Neural progenitor cell (in vitro differentiated cells): ENCODE measurements around the gene TCOF1. TPM values are rescaled to one million over a fixed set of nuclear protein-coding genes. Genes with fewer than 3 reads are reported as not detected.

Experiments used
- DNase-seq: peaks from one replicate; pipeline ENCODE4 v3.0.0-alpha.2; 2016; ENCODE audit warnings: low spot score
- H2AFZ ChIP-seq: fragments of 200-600 bp; sonication (generic); replicated peaks from 2 replicates; pipeline ENCODE4 v1.6.1; 2016; ENCODE audit warnings: antibody characterized with exemption
- H3F3A ChIP-seq: fragments of 200-600 bp; sonication (generic); 2 replicates; pipeline ENCODE4 v1.6.1; 2016; ENCODE audit warnings: antibody characterized with exemption, low read depth
- H3K27ac ChIP-seq: fragments of 200-600 bp; sonication (generic); 2 replicates; pipeline ENCODE4 v1.5.1; 2016; ENCODE audit warnings: mild to moderate bottlenecking
- H3K27me3 ChIP-seq: fragments of 200-600 bp; sonication (generic); 2 replicates; pipeline ENCODE4 v1.6.1; 2016; ENCODE audit warnings: mild to moderate bottlenecking, moderate library complexity
- H3K36me3 ChIP-seq: fragments of 200-600 bp; sonication (generic); 2 replicates; pipeline ENCODE4 v1.5.1; 2016
- H3K4me1 ChIP-seq: fragments of 200-600 bp; sonication (generic); 2 replicates; pipeline ENCODE4 v1.6.1; 2016; ENCODE audit warnings: mixed run types
- H3K4me2 ChIP-seq: fragments of 200-600 bp; sonication (generic); 2 replicates; pipeline ENCODE4 v1.6.1; 2016
- H3K4me3 ChIP-seq: fragments of 200-600 bp; sonication (generic); 2 replicates; pipeline ENCODE4 v1.5.1; 2016
- H3K79me2 ChIP-seq: fragments of 200-600 bp; sonication (generic); 2 replicates; pipeline ENCODE4 v1.6.1; 2016; ENCODE audit warnings: low read depth
- H3K9ac ChIP-seq: fragments of 200-600 bp; sonication (generic); 2 replicates; pipeline ENCODE4 v1.6.1; 2016
- H3K9me3 ChIP-seq: fragments of 200-600 bp; sonication (generic); 2 replicates; pipeline ENCODE4 v1.5.1; 2016; ENCODE audit warnings: low read depth
- H4K20me1 ChIP-seq: fragments of 200-600 bp; sonication (generic); 2 replicates; pipeline ENCODE4 v1.6.1; 2016; ENCODE audit warnings: low read depth
- H3K27ac Mint-ChIP-seq: 3 replicates; pipeline ENCODE4 v1.8.0; 2021; ENCODE audit warnings: mixed read lengths
- H3K27me3 Mint-ChIP-seq: 2 replicates; pipeline ENCODE4 v1.8.0; 2022; ENCODE audit warnings: low read depth, mild to moderate bottlenecking, inconsistent platforms, moderate library complexity, mixed read lengths; ENCODE audit not compliant: insufficient read depth
- H3K36me3 Mint-ChIP-seq: 3 replicates; pipeline ENCODE4 v1.8.0; 2021; ENCODE audit warnings: mixed read lengths
- H3K4me1 Mint-ChIP-seq: 3 replicates; pipeline ENCODE4 v1.8.0; 2021; ENCODE audit warnings: mixed read lengths
- H3K4me3 Mint-ChIP-seq: 3 replicates; pipeline ENCODE4 v1.8.0; 2021; ENCODE audit warnings: mild to moderate bottlenecking, moderate library complexity, mixed read lengths
- H3K9me3 Mint-ChIP-seq: 3 replicates; pipeline ENCODE4 v1.8.0; 2020; ENCODE audit warnings: mixed read lengths
- CTCF ChIP-seq: fragments of 200-600 bp; sonication (generic); IDR thresholded peaks from 2 replicates; pipeline ENCODE4 v1.5.1; 2017; ENCODE audit warnings: antibody characterized with exemption, mild to moderate bottlenecking
- EZH2 ChIP-seq: fragments of 200-600 bp; sonication (generic); IDR thresholded peaks from 2 replicates; pipeline ENCODE4 v1.6.1; 2017; ENCODE audit warnings: antibody characterized with exemption, mild to moderate bottlenecking, moderate library complexity
- EZH2phosphoT487 ChIP-seq: fragments of 200-600 bp; sonication (generic); IDR thresholded peaks from 2 replicates; pipeline ENCODE4 v1.6.1; 2017; ENCODE audit warnings: antibody characterized with exemption
- total RNA-seq: library from RNA; depleted of rRNA; stranded (reverse); fragments of >200 nt; gene quantifications from 2 replicates; pipeline ENCODE4 v1.2.3, GENCODE V29; 2015; ENCODE audit warnings: low replicate concordance

The TCOF1 gene
- total RNA-seq, 1 donor from 2014 or later = 37.9 TPM

DNA sequence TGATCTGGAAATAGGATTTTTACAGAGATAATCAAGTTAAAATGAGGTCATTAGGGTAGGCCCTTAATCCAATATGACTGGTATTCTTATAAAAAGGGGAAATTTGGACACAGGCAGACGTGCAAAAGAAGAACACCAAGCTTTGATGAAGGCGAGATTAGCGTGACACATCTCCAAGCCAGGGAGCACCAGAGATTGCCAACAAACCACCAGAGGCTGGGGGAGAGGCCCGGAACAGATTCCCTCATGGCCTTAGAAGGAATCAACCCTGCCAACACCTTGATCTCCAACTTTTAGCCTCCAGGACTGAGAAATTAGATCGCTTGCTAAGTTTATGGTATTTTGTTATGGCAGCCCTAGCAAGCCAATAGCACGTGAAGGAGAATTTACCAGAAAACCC lies 44.0 kb upstream of the TCOF1 start:
- DNase-seq = no peak
- Mint-ChIP-seq H3K9me3 (no peaks in the 10 kb centered on the region), H3K27me3 (peaks cover 16% of the 10 kb centered on the region), H3K36me3 (no peaks in the 10 kb centered on the region), H3K4me3 (peak overlapping the region; percentile 4), H3K27ac (no peak overlapping the region), H3K4me1 (peaks cover 69% of the 10 kb centered on the region)
- H3K36me3 ChIP-seq = no peaks in the 10 kb centered on the region
- TF ChIP-seq EZH2phosphoT487 (no peak), CTCF (no peak), EZH2 (no peak)
- no peak overlapping the region for H2AFZ ChIP-seq
- H3K4me3 ChIP-seq = no peak overlapping the region
- peaks cover 19% of the 10 kb centered on the region for H3F3A ChIP-seq
- peaks cover 16% of the 10 kb centered on the region for H3K4me1 ChIP-seq
- H3K27ac ChIP-seq = no peak overlapping the region
- H4K20me1 ChIP-seq = no peaks in the 10 kb centered on the region
- no peak overlapping the region for H3K9ac ChIP-seq
- H3K9me3 ChIP-seq = no peaks in the 10 kb centered on the region
- no peak overlapping the region for H3K4me2 ChIP-seq
- no peaks in the 10 kb centered on the region for H3K27me3 ChIP-seq
- H3K79me2 ChIP-seq = no peaks in the 10 kb centered on the region

GRCh38 chr5:150313921-150314716 lies 43.4 kb upstream of the TCOF1 start:
- Histone ChIP-seq H3K79me2 (no peaks in the 10 kb centered on the region), H3K36me3 (no peaks in the 10 kb centered on the region), H3F3A (peaks cover 16% of the 10 kb centered on the region), H4K20me1 (no peaks in the 10 kb centered on the region), H2AFZ (no peak overlapping the region), H3K27me3 (no peaks in the 10 kb centered on the region), H3K27ac (no peak overlapping the region), H3K4me1 (peaks cover 22% of the 10 kb centered on the region), H3K9ac (no peak overlapping the region), H3K4me2 (no peak overlapping the region), H3K4me3 (no peak overlapping the region), H3K9me3 (no peaks in the 10 kb centered on the region)
- no peak overlapping the region for H3K27ac Mint-ChIP-seq
- TF ChIP-seq EZH2 = no peak
- TF ChIP-seq CTCF = no peak
- no peak for TF ChIP-seq EZH2phosphoT487
- peaks cover 70% of the 10 kb centered on the region for H3K4me1 Mint-ChIP-seq
- no peaks in the 10 kb centered on the region for H3K36me3 Mint-ChIP-seq
- H3K27me3 Mint-ChIP-seq = peaks cover 16% of the 10 kb centered on the region
- H3K4me3 Mint-ChIP-seq = no peak overlapping the region
- DNase-seq = no peak
- no peaks in the 10 kb centered on the region for H3K9me3 Mint-ChIP-seq

GRCh38 chr5:150315245-150315644 lies 42.3 kb upstream of the TCOF1 start:
- Mint-ChIP-seq H3K27ac (no peak overlapping the region), H3K36me3 (no peaks in the 10 kb centered on the region), H3K4me1 (peaks cover 70% of the 10 kb centered on the region), H3K9me3 (no peaks in the 10 kb centered on the region), H3K27me3 (peaks cover 13% of the 10 kb centered on the region), H3K4me3 (no peak overlapping the region)
- Histone ChIP-seq H3K36me3 (no peaks in the 10 kb centered on the region), H3K4me3 (no peak overlapping the region), H4K20me1 (no peaks in the 10 kb centered on the region), H3F3A (peaks cover 7% of the 10 kb centered on the region), H3K4me1 (peaks cover 21% of the 10 kb centered on the region), H2AFZ (no peak overlapping the region), H3K27me3 (no peaks in the 10 kb centered on the region), H3K79me2 (no peaks in the 10 kb centered on the region), H3K4me2 (no peak overlapping the region), H3K9ac (no peak overlapping the region), H3K9me3 (no peaks in the 10 kb centered on the region), H3K27ac (no peak overlapping the region)
- DNase-seq = no peak
- TF ChIP-seq EZH2phosphoT487 (no peak), CTCF (no peak), EZH2 (no peak)
